GM06990 (cell line): Measurements from ENCODE around the gene KPNA6.
"Not testable (repeated sequence)": the region's sequence is repeated elsewhere in the genome, so short reads cannot be mapped to it uniquely, and the experiment has no call there.

Experiments used
- DNase-seq: peaks from one replicate; pipeline ENCODE4 v3.0.0-alpha.2; 2011; ENCODE audit not compliant: insufficient read length; ENCODE audit errors: extremely low read depth
- H3K27me3 ChIP-seq: replicated peaks from 2 replicates; pipeline ENCODE4 v1.6.0; 2011; ENCODE audit warnings: low read length; ENCODE audit not compliant: control insufficient read depth, insufficient read depth
- H3K36me3 ChIP-seq: 2 replicates; pipeline ENCODE4 v1.5.1; 2011; ENCODE audit warnings: low read length; ENCODE audit not compliant: control insufficient read depth, insufficient read depth
- H3K4me3 ChIP-seq: replicated peaks from 2 replicates; pipeline ENCODE4 v1.5.1; 2011; ENCODE audit warnings: low read depth, mild to moderate bottlenecking, control low read depth, low read length
- CTCF ChIP-seq: IDR thresholded peaks from 2 replicates; pipeline ENCODE4 v1.5.1; 2011; ENCODE audit warnings: low read length, control low read depth, mild to moderate bottlenecking, inconsistent platforms; ENCODE audit not compliant: insufficient read depth, poor library complexity, severe bottlenecking

KPNA6 gene

GRCh38 chr1:32115496-32115895 lies 7.6 kb downstream of the KPNA6 start:
- Histone ChIP-seq H3K27me3 (no peaks in the 10 kb centered on the region), H3K36me3 (no peaks in the 10 kb centered on the region), H3K4me3 (no peak overlapping the region)
- no peak for TF ChIP-seq CTCF
- no peak for DNase-seq

- Histone ChIP-seq H3K4me3 (no peak overlapping the region), H3K36me3 (no peaks in the 10 kb centered on the region; the same call in 1 of the 2 replicates), H3K27me3 (no peaks in the 10 kb centered on the region)
- no peak for DNase-seq
- TF ChIP-seq CTCF = no peak
Observed at GRCh38 chr1:32116531-32116930, 8.7 kb downstream of the KPNA6 start.

GRCh38 chr1:32122151-32122550 lies 14.3 kb downstream of the KPNA6 start:
- H3K36me3 ChIP-seq = no peaks in the 10 kb centered on the region; the same call in 1 of the 2 replicates
- DNase-seq = no peak
- no peak overlapping the region for H3K4me3 ChIP-seq
- H3K27me3 ChIP-seq = no peaks in the 10 kb centered on the region
- no peak for TF ChIP-seq CTCF

GRCh38 chr1:32123361-32123760 lies 15.5 kb downstream of the KPNA6 start:
- not testable (repeated sequence) for DNase-seq, H3K36me3 ChIP-seq, H3K27me3 ChIP-seq, H3K4me3 ChIP-seq

GRCh38 chr1:32125313-32125712 lies 17.5 kb downstream of the KPNA6 start:
- DNase-seq = no peak
- Histone ChIP-seq H3K27me3 (no peaks in the 10 kb centered on the region), H3K4me3 (no peak overlapping the region), H3K36me3 (peaks cover 2% of the 10 kb centered on the region)
- TF ChIP-seq CTCF = no peak

- H3K4me3 ChIP-seq = no peak overlapping the region
- no peak for DNase-seq
- H3K27me3 ChIP-seq = no peaks in the 10 kb centered on the region
- H3K36me3 ChIP-seq = peaks cover 2% of the 10 kb centered on the region
- TF ChIP-seq CTCF = no peak
Observed at GRCh38 chr1:32126770-32127169, 18.9 kb downstream of the KPNA6 start.
